Colonic mucosa (tissue), 4 donors: Measurements from ENCODE around the gene SH3TC1. TPM values are rescaled to one million over a fixed set of nuclear protein-coding genes. Genes with fewer than 3 reads are reported as not detected.
A peak's percentile ranks its signal among the peaks of the same experiment; 100 is the strongest.

ENCODE experiments used
- DNase-seq: peaks from one replicate; pipeline ENCODE4 v3.0.0-alpha.2; 2020
- H3K27ac ChIP-seq: fragments of 200-600 bp; one replicate; pipeline ENCODE4 v1.8.0; 2021
- H3K27me3 ChIP-seq: fragments of 200-600 bp; one replicate; pipeline ENCODE4 v1.8.0; 2021
- H3K36me3 ChIP-seq: fragments of 200-600 bp; one replicate; pipeline ENCODE4 v1.8.0; 2021
- H3K4me1 ChIP-seq: fragments of 200-600 bp; one replicate; pipeline ENCODE4 v1.8.0; 2021; ENCODE audit warnings: mild to moderate bottlenecking
- H3K4me3 ChIP-seq: fragments of 200-600 bp; one replicate; pipeline ENCODE4 v1.8.0; 2021
- H3K9ac ChIP-seq, 2 donors: one replicate each; pipeline ENCODE4 v1.7.0; 2013; ENCODE audit warnings: control low read depth in 2 of 2, low read depth in 2 of 2, low read length in 2 of 2
- H3K9me3 ChIP-seq: fragments of 200-600 bp; one replicate; pipeline ENCODE4 v1.8.0; 2021
- intact Hi-C: fragments of 100-400 bp; cut with DNase I; formaldehyde crosslinking; loops from one replicate; pipeline ENCODE4 v1.14.1; 2022
- total RNA-seq, 2 donors: library from RNA; stranded (reverse); fragmentation: NEBNext Ultra II Directional in 1 of 2; extraction: Animal tissue kit (Norgen Biotek cat#: 25700) in 1 of 2; gene quantifications; one replicate each; pipeline ENCODE4 v1.2.1, GENCODE V29; 2021
- TF ChIP-seq, protein P1 (sequence below): fragments of 200-600 bp; IDR thresholded peaks from one replicate; pipeline ENCODE4 v1.8.0; 2022; ENCODE audit warnings: antibody characterized with exemption, mild to moderate bottlenecking
- donor health status: healthy.
- donor health status: DM: no; HTN: no; CAD: no.
- donor health status: DM: no; HTN: no; CAD: no.

The SH3TC1 gene
- total RNA-seq, result 10 to 100 TPM; 10.8 to 22.5 TPM

DNA sequence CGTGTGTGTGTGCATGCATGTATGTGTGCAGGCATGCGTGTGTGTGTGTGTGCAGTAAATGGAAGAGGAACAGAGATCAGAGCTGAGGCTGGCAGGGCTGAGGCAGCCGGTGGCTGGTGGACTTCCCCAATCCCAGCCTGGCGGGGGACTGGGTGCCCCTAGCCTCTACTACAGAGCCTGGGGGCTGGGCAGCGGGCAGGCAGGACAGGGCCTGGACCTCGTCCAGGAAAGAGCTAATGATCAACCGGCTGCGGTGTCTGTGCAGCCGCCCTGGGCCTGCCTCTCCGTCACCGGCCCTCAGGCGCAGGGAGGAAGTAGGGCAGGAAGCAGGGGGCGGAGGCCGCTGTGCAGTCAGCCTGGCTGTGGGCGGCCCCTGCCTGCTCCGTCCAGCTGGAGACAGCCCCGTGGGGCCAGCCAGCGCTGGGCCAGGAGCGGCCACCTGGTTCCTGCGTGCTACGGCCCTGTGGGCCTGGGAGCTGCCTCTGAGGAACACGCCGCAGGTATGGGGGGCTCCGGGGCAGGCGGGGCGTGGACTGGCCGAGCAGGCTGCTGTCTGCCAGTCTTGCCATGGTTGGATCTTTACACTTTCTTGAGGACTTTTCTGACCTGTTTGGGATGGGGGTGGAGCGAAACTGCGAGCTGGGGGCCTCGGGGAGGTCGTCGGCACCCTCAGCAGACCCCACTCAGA lies at the start of gene SH3TC1:
TSS of gene SH3TC1 (plus strand) at position 385 of the 688 bp plus-strand sequence. CDS start 5,905 bp downstream, outside the sequence.
- intact Hi-C loops, result no loop called here
- Histone ChIP-seq H3K4me1 (peaks cover 8% of the 10 kb centered on the region), H3K9me3 (no peaks in the 10 kb centered on the region), H3K9ac (peak within 1 kb of the TSS; percentile 90 to 92), H3K4me3 (peak within 1 kb of the TSS; percentile 38), H3K36me3 (no peaks in the 10 kb centered on the region), H3K27ac (peak within 1 kb of the TSS; percentile 60), H3K27me3 (no peaks in the 10 kb centered on the region)
- TF ChIP-seq, protein P1, sequence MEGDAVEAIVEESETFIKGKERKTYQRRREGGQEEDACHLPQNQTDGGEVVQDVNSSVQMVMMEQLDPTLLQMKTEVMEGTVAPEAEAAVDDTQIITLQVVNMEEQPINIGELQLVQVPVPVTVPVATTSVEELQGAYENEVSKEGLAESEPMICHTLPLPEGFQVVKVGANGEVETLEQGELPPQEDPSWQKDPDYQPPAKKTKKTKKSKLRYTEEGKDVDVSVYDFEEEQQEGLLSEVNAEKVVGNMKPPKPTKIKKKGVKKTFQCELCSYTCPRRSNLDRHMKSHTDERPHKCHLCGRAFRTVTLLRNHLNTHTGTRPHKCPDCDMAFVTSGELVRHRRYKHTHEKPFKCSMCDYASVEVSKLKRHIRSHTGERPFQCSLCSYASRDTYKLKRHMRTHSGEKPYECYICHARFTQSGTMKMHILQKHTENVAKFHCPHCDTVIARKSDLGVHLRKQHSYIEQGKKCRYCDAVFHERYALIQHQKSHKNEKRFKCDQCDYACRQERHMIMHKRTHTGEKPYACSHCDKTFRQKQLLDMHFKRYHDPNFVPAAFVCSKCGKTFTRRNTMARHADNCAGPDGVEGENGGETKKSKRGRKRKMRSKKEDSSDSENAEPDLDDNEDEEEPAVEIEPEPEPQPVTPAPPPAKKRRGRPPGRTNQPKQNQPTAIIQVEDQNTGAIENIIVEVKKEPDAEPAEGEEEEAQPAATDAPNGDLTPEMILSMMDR, result no peak
- peak; percentile 94 for DNase-seq

DNA sequence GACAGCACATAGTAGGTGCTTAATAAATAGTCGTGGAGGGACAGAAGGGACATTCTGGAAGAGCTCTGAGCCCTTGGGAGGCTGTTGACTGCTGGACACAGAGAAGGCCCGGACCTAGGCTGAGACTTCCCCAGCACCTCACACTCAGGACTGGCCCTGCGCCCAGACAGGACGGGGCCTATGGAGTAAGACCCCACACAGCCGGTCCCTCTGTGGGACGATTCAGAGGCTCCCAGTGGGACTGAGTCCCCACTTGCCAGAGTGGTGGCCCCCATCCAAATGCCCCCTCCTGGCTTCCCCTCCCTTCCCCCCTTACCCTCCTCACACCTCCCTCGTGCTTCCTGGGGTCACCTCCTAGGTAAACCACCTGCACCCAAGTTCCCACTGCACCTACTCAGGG lies 49.4 kb upstream of the SH3TC1 start:
- Histone ChIP-seq H3K27me3 (no peaks in the 10 kb centered on the region), H3K4me3 (no peak overlapping the region), H3K9ac (no peak overlapping the region), H3K4me1 (no peaks in the 10 kb centered on the region), H3K9me3 (no peaks in the 10 kb centered on the region), H3K36me3 (no peaks in the 10 kb centered on the region), H3K27ac (no peak overlapping the region)
- TF ChIP-seq, protein P1, result no peak
- intact Hi-C loops, result no loop called here
- DNase-seq, result no peak

DNA sequence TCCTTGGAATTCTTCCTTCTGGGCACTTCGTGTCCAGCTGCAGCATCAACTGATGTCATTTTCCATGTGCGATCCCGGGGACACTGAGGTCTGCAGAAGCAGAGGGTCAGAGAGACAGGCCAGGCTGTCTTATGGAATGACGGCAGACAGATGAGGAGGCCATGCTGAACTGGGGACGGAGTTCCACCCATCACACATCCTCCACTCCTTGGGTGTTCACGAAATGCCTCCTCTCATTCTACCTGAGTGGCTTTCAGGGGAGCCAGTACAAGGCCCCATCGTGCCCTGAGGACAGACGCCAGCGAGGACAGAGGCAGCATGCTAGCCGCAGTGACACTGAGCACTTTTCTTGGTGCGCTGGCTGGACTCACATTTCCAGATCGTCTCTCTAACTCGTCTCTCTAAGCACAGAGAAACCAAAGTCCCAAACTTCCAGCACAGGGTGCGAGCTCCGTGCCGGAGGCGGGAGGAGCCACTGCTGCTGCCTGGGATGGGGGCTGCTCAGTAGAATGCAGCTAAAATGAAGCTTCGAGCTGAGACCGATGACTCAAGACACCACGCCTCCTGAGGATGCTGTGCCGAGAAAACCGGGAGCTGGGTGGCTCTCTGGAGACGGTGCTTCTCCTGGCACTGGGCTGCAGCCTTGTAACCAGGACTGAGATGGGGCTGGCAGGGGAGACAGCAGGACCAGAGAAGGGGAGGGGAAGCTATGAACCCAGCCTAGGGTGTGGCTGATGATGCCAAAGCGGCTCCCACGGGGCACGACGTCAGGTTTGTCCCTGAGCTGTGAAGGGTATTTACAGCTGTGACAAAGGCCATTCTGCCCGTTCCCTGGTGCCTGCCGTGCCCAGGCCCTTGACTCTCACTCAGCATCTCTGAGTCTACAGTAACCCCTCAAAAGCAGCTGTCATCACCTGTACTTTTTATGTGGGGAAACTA lies 48.7 kb upstream of the SH3TC1 start:
- no peak overlapping the region for H3K9ac ChIP-seq
- no peak overlapping the region for H3K4me3 ChIP-seq
- no peaks in the 10 kb centered on the region for H3K36me3 ChIP-seq
- H3K27me3 ChIP-seq, result no peaks in the 10 kb centered on the region
- no peaks in the 10 kb centered on the region for H3K9me3 ChIP-seq
- H3K4me1 ChIP-seq, result no peaks in the 10 kb centered on the region
- DNase-seq, result no peak
- intact Hi-C loops, result no loop called here
- no peak overlapping the region for H3K27ac ChIP-seq
- TF ChIP-seq, protein P1, result no peak

DNA sequence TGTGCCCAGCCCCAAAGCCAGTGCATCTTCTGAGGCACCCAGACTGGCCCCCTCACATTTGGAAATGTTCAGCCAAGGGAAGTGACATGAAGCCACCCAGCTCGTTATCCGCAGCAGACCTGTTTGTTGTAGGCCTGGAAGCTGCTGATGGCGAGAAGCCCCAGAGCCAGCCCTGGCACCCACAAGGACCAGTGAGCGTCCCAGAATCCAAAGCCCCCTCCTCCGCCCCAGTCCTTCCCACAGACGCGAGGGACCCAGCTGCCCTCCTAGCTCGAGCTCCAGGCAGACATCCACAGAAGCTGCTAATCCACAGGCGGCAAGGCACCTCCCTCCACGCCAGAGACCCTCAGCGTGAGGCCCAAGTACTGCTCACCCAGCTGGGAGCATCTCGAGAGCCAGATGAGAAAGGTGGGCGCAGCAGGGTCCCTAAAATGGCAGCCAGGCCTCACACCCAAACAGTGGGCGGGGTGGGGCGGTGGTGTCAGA lies 47.9 kb upstream of the SH3TC1 start:
- intact Hi-C loops, result no loop called here
- H3K4me3 ChIP-seq, result no peak overlapping the region

More for the DNA sequence above, 47.9 kb upstream of the SH3TC1 start:
- TF ChIP-seq, protein P1, result no peak
- Histone ChIP-seq H3K36me3 (no peaks in the 10 kb centered on the region), H3K27ac (no peak overlapping the region), H3K9me3 (no peaks in the 10 kb centered on the region), H3K4me1 (no peaks in the 10 kb centered on the region), H3K27me3 (no peaks in the 10 kb centered on the region), H3K9ac (no peak overlapping the region)
- no peak for DNase-seq
